ENCODE data around the gene ITGA8. TPM values are rescaled to one million over a fixed set of nuclear protein-coding genes. Genes with fewer than 3 reads are reported as not detected.

Gene ITGA8
- total and polyA plus RNA-seq, 2 of the 4 experiments (the other 2 are of a cell fraction) = under 0.01 to 0.02 TPM

- Histone ChIP-seq H2BK120ac (ENCODE audit: low read depth, low read length) (no peak overlapping the region), H3K36me3 (ENCODE audit: control insufficient read depth, insufficient read depth, low read length) (no peaks in the 10 kb centered on the region), H3K9ac (ENCODE audit: low read depth, low read length) (no peak overlapping the region), H4K91ac (ENCODE audit: insufficient read depth, low read depth, low read length) (no peak overlapping the region), H3K23ac (ENCODE audit: low read depth, low read length) (no peak overlapping the region), H2BK15ac (ENCODE audit: low read depth, low read length) (no peak overlapping the region), H4K8ac (ENCODE audit: low read depth in 2 of 2, low read length in 2 of 2) (no peak overlapping the region), H2BK20ac (ENCODE audit: low read depth, low read length) (no peak overlapping the region), H3K27ac (ENCODE audit: insufficient read depth, low read length) (no peak overlapping the region), H3K18ac (ENCODE audit: low read depth, low read length) (no peak overlapping the region), H3K27me3 (ENCODE audit: control insufficient read depth, insufficient read depth, low read length) (peaks cover 9% of the 10 kb centered on the region), H3K9me1 (ENCODE audit: insufficient read depth, low read length) (no peaks in the 10 kb centered on the region), H4K5ac (ENCODE audit: low read depth, low read length) (no peak overlapping the region), H2BK5ac (ENCODE audit: low read depth, low read length, poor library complexity, severe bottlenecking) (no peak overlapping the region), H3K4ac (ENCODE audit: low read depth, low read length) (no peak overlapping the region), H3K14ac (replicated peaks; ENCODE audit: low read depth, low read length) (no peak overlapping the region), H3K9me3 (ENCODE audit: control insufficient read depth, insufficient read depth, low read length) (no peaks in the 10 kb centered on the region), H4K20me1 (ENCODE audit: insufficient read depth, low read length) (no peaks in the 10 kb centered on the region), H3K56ac (ENCODE audit: extremely low read depth, insufficient read depth, low read length) (no peak overlapping the region), H2AK5ac (ENCODE audit: low read depth, low read length) (no peak overlapping the region), H3K4me2 (ENCODE audit: low read depth, low read length) (no peak overlapping the region), H2AFZ (replicated peaks; ENCODE audit: low read length, poor library complexity) (peak overlapping the region; percentile 23), H3K4me3 (ENCODE audit: insufficient read depth, low read depth, low read length) (no peak overlapping the region), H2AK9ac (replicated peaks; ENCODE audit: low read depth, low read length, poor library complexity) (no peak overlapping the region), H3K79me1 (ENCODE audit: low read depth in 1 of 2, low read length in 2 of 2) (no peaks in the 10 kb centered on the region), H3K4me1 (ENCODE audit: control insufficient read depth, insufficient read depth, low read length) (no peaks in the 10 kb centered on the region)
- CTCF ChIA-PET = no interaction called here
- no peak for ATAC-seq (ENCODE audit: low read depth)
- 36% methylated on average over 7 of the region's 12 CpGs; no CpG with 5 or more reads in 1 of the 2 experiments for WGBS, 2 experiments (ENCODE audit: extremely low coverage in 2 of 2, insufficient read length in 1 of 2)
- in situ Hi-C loops (cut with MboI; ENCODE audit: low sequenced_read_pairs) (no loop called here), dilution Hi-C loops (cut with HindIII; ENCODE audit: low sequenced_read_pairs, unreplicated experiment) (no loop called here), intact Hi-C loops (cut with micrococcal nuclease) (no loop called here)
- TF ChIP-seq NFE2L2 (IDR thresholded peaks at IDR 0.05; ENCODE audit: low read depth, low read length) (no peak), USF2 (IDR thresholded peaks at IDR 0.05; ENCODE audit: low read depth, low read length) (no peak), POLR2A (IDR thresholded peaks at IDR 0.05; ENCODE audit: low read depth, low read length) (no peak), RCOR1 (IDR thresholded peaks at IDR 0.05; ENCODE audit: insufficient replicate concordance, low read length) (no peak), RFX5 (IDR thresholded peaks at IDR 0.05; ENCODE audit: low read depth, low read length) (no peak), BHLHE40 (IDR thresholded peaks at IDR 0.05; ENCODE audit: low read depth, low read length) (no peak), RAD21 (IDR thresholded peaks at IDR 0.05; ENCODE audit: low read length) (no peak), CTCF (conservative IDR thresholded peaks at IDR 0.05; ENCODE audit: low read depth, low read length) (no peak), MAFK (IDR thresholded peaks at IDR 0.05; ENCODE audit: low read depth, low read length) (no peak), CEBPB (IDR thresholded peaks at IDR 0.05; ENCODE audit: low read depth, low read length) (no peak), FOS (IDR thresholded peaks at IDR 0.05; ENCODE audit: low read depth, low read length) (no peak), SMC3 (IDR thresholded peaks at IDR 0.05; ENCODE audit: low read depth, low read length) (no peak), MAZ (IDR thresholded peaks at IDR 0.05; ENCODE audit: borderline replicate concordance, low read depth, low read length) (no peak), MXI1 (IDR thresholded peaks at IDR 0.05; ENCODE audit: borderline replicate concordance, low read depth, low read length) (no peak), ELK1 (IDR thresholded peaks at IDR 0.05; ENCODE audit: borderline replicate concordance, low read depth, low read length) (no peak), CHD1 (IDR thresholded peaks at IDR 0.05; ENCODE audit: low read depth, low read length) (no peak)
- DNase-seq = no peak
- POLR2A ChIA-PET (ENCODE audit: unreplicated experiment) = no interaction called here
- no TSS peak for BruUV-seq (replicated peaks)
Observed at GRCh38 chr10:15695852-15696251, 23.9 kb downstream of the ITGA8 start.
